ENCODE measurements around the gene IGSF6. TPM values are rescaled to one million over a fixed set of nuclear protein-coding genes. Genes with fewer than 3 reads are reported as not detected.
"Not testable (repeated sequence)": the region's sequence is repeated elsewhere in the genome, so short reads cannot be mapped to it uniquely, and the experiment has no call there.

Gene IGSF6
- total RNA-seq, 1 donor from 2014 or later, result 0.74 TPM

DNA sequence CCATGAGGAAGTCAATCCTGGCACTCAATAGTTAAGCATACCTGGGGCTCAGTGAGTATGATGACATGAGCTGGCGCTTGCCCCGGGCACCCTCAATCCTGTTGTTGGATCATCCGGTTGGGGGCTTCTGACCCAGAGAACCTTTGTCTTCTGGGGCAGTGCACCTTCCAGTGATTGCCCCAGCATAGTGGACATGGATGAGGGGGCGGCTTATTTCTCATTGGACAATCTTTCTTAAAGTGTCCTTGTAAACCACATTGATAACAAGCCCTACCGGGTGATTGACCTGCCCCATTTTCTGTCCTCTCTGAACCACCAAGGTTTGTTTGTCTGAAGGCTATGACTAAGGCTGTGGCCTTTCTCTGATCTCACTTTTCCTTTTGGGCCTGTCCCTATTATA is 18.2 kb downstream of the IGSF6 start:
- intact Hi-C loops (cut with DNase I), result no loop called here
- Histone ChIP-seq H3K27ac (no peak overlapping the region), H3K27me3 (no peaks in the 10 kb centered on the region), H3K4me1 (no peaks in the 10 kb centered on the region), H3K9me3 (no peaks in the 10 kb centered on the region), H3K36me3 (peaks cover 0 to 8% of the 10 kb centered on the region in 2 donors), H3K4me3 (no peak overlapping the region)
- no peak for TF ChIP-seq POLR2AphosphoS5 (IDR thresholded peaks at IDR 0.05; ENCODE audit: insufficient read depth in 1 of 2, low read depth in 1 of 2)
- TF ChIP-seq CTCF (IDR thresholded peaks at IDR 0.05), result no peak
- DNase-seq (ENCODE audit: extremely low spot score in 2 of 2), result no peak

DNA sequence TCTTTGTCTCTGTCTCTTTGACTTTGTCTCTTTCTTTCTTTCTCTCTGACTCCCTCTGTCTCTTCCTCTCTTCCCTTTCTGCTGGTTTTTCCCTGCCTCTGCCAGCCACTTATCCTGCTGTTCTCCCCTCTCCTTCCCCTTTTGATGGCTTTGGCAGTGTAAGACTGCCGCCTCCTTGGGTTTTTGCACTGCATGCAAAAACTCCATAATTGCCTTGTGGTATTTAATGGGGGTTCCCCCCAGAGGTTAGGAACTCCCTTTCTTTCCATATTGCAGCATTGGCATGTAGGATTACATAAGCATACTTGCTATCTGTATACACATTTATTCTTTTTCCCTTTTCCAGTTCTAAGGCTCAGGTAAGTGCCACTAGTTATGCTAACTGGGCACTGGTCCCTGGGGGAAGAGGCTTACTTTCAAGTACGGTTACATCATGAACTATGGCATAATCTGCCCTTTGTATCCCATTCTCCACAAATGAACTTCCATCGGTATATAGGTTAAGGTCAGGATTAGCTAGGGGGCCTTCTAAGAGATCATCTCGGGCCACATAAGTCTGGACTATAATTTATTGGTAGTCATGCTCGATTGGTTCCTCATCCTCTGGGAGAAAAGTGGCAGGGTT is 20.3 kb downstream of the IGSF6 start:
- H3K4me3 ChIP-seq; intact Hi-C loops (cut with DNase I); DNase-seq (ENCODE audit: extremely low spot score in 2 of 2); H3K9me3 ChIP-seq; H3K4me1 ChIP-seq; H3K27me3 ChIP-seq; H3K27ac ChIP-seq: not testable (repeated sequence)
- peaks cover 0 to 16% of the 10 kb centered on the region in 2 donors for H3K36me3 ChIP-seq

DNA sequence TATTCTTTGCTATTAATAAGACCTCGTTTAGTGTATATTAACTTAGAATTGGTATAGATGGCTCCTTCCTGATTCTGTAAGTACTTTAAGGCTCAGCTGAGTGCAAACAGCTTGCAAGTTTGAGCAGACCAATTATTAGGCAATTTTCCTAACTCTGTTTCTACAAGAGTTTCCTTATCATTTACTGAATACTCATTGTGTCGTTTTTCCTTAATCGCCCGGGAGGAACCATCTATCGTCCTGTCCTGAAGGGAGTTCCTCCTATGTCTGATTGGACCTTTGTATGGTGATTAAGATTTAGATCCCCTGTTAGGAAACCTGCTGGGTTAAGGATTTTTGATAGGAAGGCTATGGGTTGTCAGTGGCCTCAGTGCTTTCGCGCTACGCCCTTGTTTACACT is 21.0 kb downstream of the IGSF6 start:
- intact Hi-C loops (cut with DNase I); H3K27ac ChIP-seq: not testable (repeated sequence)
- H3K36me3 ChIP-seq, result peaks cover 0 to 16% of the 10 kb centered on the region in 2 donors

GRCh38 chr16:21630866-21631265 is 21.5 kb downstream of the IGSF6 start:
- not testable (repeated sequence) for H3K27ac ChIP-seq
- H3K36me3 ChIP-seq, result peaks cover 0 to 16% of the 10 kb centered on the region in 2 donors

More for the DNA sequence above, 21.0 kb downstream of the IGSF6 start:
- H3K9me3 ChIP-seq; H3K27me3 ChIP-seq; H3K4me1 ChIP-seq; H3K4me3 ChIP-seq; DNase-seq (ENCODE audit: extremely low spot score in 2 of 2): not testable (repeated sequence)

GRCh38 chr16:21629616-21630539 is 22.5 kb downstream of the IGSF6 start:
- H3K27me3 ChIP-seq; H3K9me3 ChIP-seq; H3K4me3 ChIP-seq; H3K27ac ChIP-seq; DNase-seq (ENCODE audit: extremely low spot score in 2 of 2); intact Hi-C loops (cut with DNase I): not testable (repeated sequence)
- H3K36me3 ChIP-seq, result peaks cover 0 to 25% of the 10 kb centered on the region in 2 donors
- H3K4me1 ChIP-seq, result peaks cover 13% of the 10 kb centered on the region

More at GRCh38 chr16:21630866-21631265, 21.5 kb downstream of the IGSF6 start:
- H3K9me3 ChIP-seq; H3K27me3 ChIP-seq; intact Hi-C loops (cut with DNase I); H3K4me3 ChIP-seq; DNase-seq (ENCODE audit: extremely low spot score in 2 of 2): not testable (repeated sequence)
- H3K4me1 ChIP-seq, result peaks cover 12% of the 10 kb centered on the region

- no peak for DNase-seq (ENCODE audit: extremely low spot score in 2 of 2)
- Histone ChIP-seq H3K27ac (no peak overlapping the region), H3K4me1 (peaks cover 13% of the 10 kb centered on the region), H3K36me3 (peaks cover 0 to 28% of the 10 kb centered on the region in 2 donors), H3K9me3 (no peaks in the 10 kb centered on the region), H3K4me3 (no peak overlapping the region), H3K27me3 (no peaks in the 10 kb centered on the region)
- intact Hi-C loops (cut with DNase I), result no loop called here
- no peak for TF ChIP-seq POLR2A (IDR thresholded peaks at IDR 0.05)
- TF ChIP-seq POLR2AphosphoS5 (IDR thresholded peaks at IDR 0.05; ENCODE audit: insufficient read depth in 1 of 2, low read depth in 1 of 2), result no peak
- TF ChIP-seq CTCF (IDR thresholded peaks at IDR 0.05), result no peak
Observed at GRCh38 chr16:21628772-21629171, 23.6 kb downstream of the IGSF6 start.

- Histone ChIP-seq H3K9me3 (no peaks in the 10 kb centered on the region), H3K36me3 (peaks cover 0 to 32% of the 10 kb centered on the region in 2 donors), H3K4me3 (no peak overlapping the region), H3K4me1 (peaks cover 13% of the 10 kb centered on the region), H3K27ac (peak overlapping the region; percentile 70), H3K27me3 (no peaks in the 10 kb centered on the region)
- intact Hi-C loops (cut with DNase I), result no loop called here
- TF ChIP-seq POLR2AphosphoS5 (IDR thresholded peaks at IDR 0.05; ENCODE audit: insufficient read depth in 1 of 2, low read depth in 1 of 2), result no peak
- no peak for DNase-seq (ENCODE audit: extremely low spot score in 2 of 2)
Observed at GRCh38 chr16:21628121-21628726, 24.2 kb downstream of the IGSF6 start.

Data from vagina (tissue), 2 donors.